C4-2B (cell line): ENCODE measurements around the gene TTBK2.
A peak's percentile ranks its signal among the peaks of the same experiment; 100 is the strongest.

Experiments
- H3K27ac ChIP-seq: fragments of 450-650 bp; 2 replicates; pipeline ENCODE4 v1.5.1; 2017
- CTCF ChIP-seq: fragments of 450-650 bp; conservative IDR thresholded peaks from 2 replicates; pipeline ENCODE4 v1.5.1; 2017; ENCODE audit warnings: mild to moderate bottlenecking
- ZFX ChIP-seq: fragments of 450-650 bp; IDR thresholded peaks from 2 replicates; pipeline ENCODE4 v1.6.1; 2017

Gene TTBK2

GRCh38 chr15:42846647-42847046, 73.9 kb downstream of the TTBK2 start:
- no peak for TF ChIP-seq ZFX
- TF ChIP-seq CTCF, result no peak
- no peak overlapping the region for H3K27ac ChIP-seq

GRCh38 chr15:42845581-42845980, 75.0 kb downstream of the TTBK2 start:
- H3K27ac ChIP-seq, result no peak overlapping the region
- TF ChIP-seq ZFX, result no peak
- no peak for TF ChIP-seq CTCF

DNA sequence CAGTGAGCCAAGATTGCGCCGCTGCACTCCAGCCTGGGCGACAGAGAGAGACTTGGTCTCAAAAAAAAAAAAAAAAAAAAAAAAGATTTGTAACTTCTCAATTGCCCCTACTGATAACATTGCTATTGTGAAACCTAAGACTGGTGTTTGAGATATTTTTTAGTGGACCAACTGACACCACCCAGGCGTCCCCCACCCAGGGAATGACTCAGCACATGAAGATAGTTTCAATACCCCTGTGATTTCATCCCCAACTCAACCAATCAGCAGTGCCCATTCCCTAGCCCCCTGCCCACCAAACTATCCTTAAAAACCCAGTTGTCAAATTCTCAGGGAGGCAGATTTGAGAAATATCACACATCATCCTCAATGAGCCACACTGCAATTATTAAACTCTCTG, 76.9 kb downstream of the TTBK2 start:
- no peak for TF ChIP-seq CTCF
- no peak for TF ChIP-seq ZFX
- no peak overlapping the region for H3K27ac ChIP-seq

DNA sequence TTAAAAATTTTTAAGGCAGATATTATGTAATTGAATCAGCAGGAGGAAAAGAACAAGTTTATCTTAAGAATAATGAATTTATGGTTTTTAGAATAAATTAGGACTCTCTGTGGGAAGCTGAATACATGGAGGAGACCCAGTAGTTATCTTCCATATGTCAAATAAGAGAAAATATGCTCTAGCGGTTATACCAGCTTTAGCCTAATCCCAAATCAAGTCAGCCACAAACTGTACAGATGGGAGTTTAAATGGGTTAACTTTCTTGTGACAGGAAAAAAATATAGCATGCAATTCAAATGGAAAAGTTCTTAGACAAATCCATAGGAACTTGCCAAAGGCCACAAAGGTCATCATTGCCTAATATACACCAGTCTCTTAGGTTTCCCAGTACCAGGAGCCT, 84.3 kb downstream of the TTBK2 start:
- no peak overlapping the region for H3K27ac ChIP-seq
- TF ChIP-seq ZFX (no peak), CTCF (no peak)

GRCh38 chr15:42832576-42832975, 88.0 kb downstream of the TTBK2 start:
- no peak overlapping the region for H3K27ac ChIP-seq
- no peak for TF ChIP-seq ZFX
- TF ChIP-seq CTCF, result no peak

- TF ChIP-seq CTCF, result no peak
- TF ChIP-seq ZFX, result no peak
- no peak overlapping the region for H3K27ac ChIP-seq
These were observed 94.2 kb downstream of the TTBK2 start for GRCh38 chr15:42826251-42826890.

GRCh38 chr15:42825599-42825998, 95.0 kb downstream of the TTBK2 start:
- TF ChIP-seq CTCF (no peak), ZFX (no peak)
- peak overlapping the region; percentile 12; the same call in 1 of the 2 replicates for H3K27ac ChIP-seq
